ENCODE measurements around the gene UBE3D.

- TF ChIP-seq SP2 (tag by site-specific recombination; IDR thresholded peaks at IDR 0.05) (no peak), CTCF (tag by site-specific recombination; IDR thresholded peaks at IDR 0.05) (no peak), ZNF747 (tag by site-specific recombination; IDR thresholded peaks at IDR 0.05) (no peak), ZBTB26 (tag by site-specific recombination; optimal IDR thresholded peaks at IDR 0.05) (no peak), ATF2 (tag by site-specific recombination; IDR thresholded peaks at IDR 0.05; ENCODE audit: low read depth) (no peak), ZNF274 (IDR thresholded peaks at IDR 0.05; ENCODE audit: low read length) (no peak), ZNF274 (tag by site-specific recombination; IDR thresholded peaks at IDR 0.05; ENCODE audit: borderline replicate concordance) (no peak), ZEB2 (tag by site-specific recombination; IDR thresholded peaks at IDR 0.05) (no peak)
Measured at GRCh38 chr6:83061190-83061589, 4.5 kb downstream of the UBE3D start.

Measured in HEK293 (cell line).